ENCODE results near the gene FLNA.
"Not testable (repeated sequence)": the region's sequence is repeated elsewhere in the genome, so short reads cannot be mapped to it uniquely, and the experiment has no call there.

The FLNA gene

GRCh38 chrX:154358829-154359228, 15.6 kb downstream of the FLNA start:
- DNase-seq, result no peak

- DNase-seq, result no peak
Observed at GRCh38 chrX:154358011-154358410, 16.4 kb downstream of the FLNA start.

GRCh38 chrX:154357205-154357604, 17.2 kb downstream of the FLNA start:
- DNase-seq, result no peak

- no peak for DNase-seq
Observed at GRCh38 chrX:154356596-154356995, 17.8 kb downstream of the FLNA start.

GRCh38 chrX:154355776-154356140, 18.7 kb downstream of the FLNA start:
- DNase-seq, result no peak

GRCh38 chrX:154355094-154355775, 19.2 kb downstream of the FLNA start:
- no peak for DNase-seq

GRCh38 chrX:154354516-154354915, 19.9 kb downstream of the FLNA start:
- no peak for DNase-seq

- DNase-seq, result no peak
Observed at GRCh38 chrX:154354013-154354412, 20.4 kb downstream of the FLNA start.

- no peak for DNase-seq
Observed at GRCh38 chrX:154353172-154353843, 21.1 kb downstream of the FLNA start.

GRCh38 chrX:154352466-154352865, 22.0 kb downstream of the FLNA start:
- no peak for DNase-seq

- DNase-seq, result no peak
Observed at GRCh38 chrX:154352012-154352401, 22.4 kb downstream of the FLNA start.

- peak; percentile 44 for DNase-seq
Observed at GRCh38 chrX:154351183-154352011, 23.0 kb downstream of the FLNA start.

- DNase-seq, result no peak
Observed at GRCh38 chrX:154350429-154351182, 23.8 kb downstream of the FLNA start.

- peak; percentile 15 for DNase-seq
Observed at GRCh38 chrX:154349979-154350378, 24.5 kb downstream of the FLNA start.

- peak; percentile 20 for DNase-seq
Observed at GRCh38 chrX:154349359-154349935, 25.0 kb downstream of the FLNA start.

- no peak for DNase-seq
Observed at GRCh38 chrX:154348646-154349358, 25.6 kb downstream of the FLNA start.

GRCh38 chrX:154348114-154348531, 26.3 kb downstream of the FLNA start:
- peak; percentile 12 for DNase-seq

GRCh38 chrX:154343620-154344019, 30.8 kb downstream of the FLNA start:
- not testable (repeated sequence) for DNase-seq

GRCh38 chrX:154343063-154343462, 31.4 kb downstream of the FLNA start:
- DNase-seq, result not testable (repeated sequence)

GRCh38 chrX:154341399-154342298, 32.8 kb downstream of the FLNA start:
- not testable (repeated sequence) for DNase-seq

- no peak for DNase-seq
Observed at GRCh38 chrX:154334496-154334895, 39.9 kb downstream of the FLNA start.
